HG03280 (cell line): ENCODE measurements around the gene CRADD.

Experiments used
- ATAC-seq: cut with Tn5 transposase; IDR thresholded peaks from one replicate; pipeline ENCODE4 v1.9.1; 2021; ENCODE audit warnings: mild to moderate bottlenecking, moderate library complexity; ENCODE audit not compliant: unreplicated experiment

CRADD gene

DNA sequence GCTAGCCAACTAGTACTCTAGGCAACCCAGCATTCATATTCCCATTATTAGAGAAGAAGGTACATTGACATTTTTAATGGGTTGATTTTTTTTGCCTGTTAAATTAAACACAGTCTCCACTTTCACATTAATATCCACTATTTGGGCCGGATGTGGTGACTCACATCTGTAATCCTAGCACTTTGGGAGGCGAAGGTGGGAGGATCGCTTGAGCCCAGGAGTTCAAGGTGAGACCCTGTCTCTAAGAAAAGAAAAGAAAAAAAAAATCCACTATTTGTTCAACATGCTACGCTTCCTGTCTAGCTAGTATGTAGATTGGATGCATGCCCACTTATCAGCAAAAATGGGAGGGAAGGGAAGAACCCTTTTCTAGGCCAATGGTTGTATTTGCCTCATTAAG lies 7.1 kb upstream of the CRADD start:
- ATAC-seq: no peak

DNA sequence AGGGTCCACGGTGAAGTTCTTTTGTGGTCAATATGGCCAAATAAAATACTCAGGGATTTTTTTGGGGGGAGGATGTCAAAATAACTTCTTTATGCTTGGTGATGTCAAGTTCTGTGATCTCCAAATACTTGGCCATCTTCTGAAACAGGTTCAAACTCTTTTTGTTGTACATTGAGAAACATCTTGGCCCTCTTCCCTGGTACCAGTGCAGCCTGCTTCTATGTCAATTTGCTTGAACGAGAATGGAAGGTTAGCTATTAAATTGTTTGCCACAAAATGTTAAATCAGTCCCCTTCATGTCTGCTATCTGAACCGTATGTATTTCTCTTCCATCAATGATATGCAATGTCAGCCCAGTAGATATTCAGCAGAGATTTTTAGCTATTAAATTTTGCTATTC lies 6.1 kb upstream of the CRADD start:
- no peak for ATAC-seq

DNA sequence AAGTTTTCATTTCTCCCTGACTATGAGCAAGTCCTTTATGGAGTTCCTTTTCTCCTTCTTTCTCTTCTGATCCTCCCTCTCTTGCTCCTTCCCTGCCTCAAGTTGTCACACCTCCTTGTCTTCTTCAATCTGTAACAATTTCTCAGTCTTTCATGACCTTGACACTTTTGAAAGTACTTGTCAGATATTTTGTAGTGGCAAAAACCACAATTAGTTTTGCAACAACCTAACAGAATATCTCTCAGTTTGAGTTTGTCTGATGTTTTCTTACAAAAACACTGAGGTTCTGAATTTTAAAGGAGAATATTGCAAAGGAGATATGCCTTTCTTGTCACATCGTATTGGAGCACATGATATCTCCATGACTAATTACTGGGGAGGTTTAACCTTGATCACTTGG lies 4.1 kb upstream of the CRADD start:
- ATAC-seq: no peak

DNA sequence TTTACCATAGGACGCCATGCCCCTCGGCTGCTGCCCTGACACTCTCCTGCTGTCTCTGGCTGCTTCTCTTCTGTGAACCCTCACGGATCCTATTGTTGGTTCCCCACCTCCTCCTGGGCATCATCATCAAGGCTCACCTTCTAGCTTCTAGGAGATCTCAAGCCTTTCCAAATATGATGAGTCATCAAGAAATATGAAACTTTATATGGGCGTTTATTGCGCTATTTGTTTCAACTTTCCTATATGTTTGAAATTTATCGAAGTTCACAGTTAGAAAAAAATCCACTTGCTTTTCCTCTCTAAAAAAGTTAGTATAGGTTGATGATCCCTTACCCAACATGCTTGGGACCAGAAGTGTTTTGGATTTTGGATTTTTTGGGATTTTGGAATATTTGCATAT lies 2.8 kb upstream of the CRADD start:
- ATAC-seq: no peak

DNA sequence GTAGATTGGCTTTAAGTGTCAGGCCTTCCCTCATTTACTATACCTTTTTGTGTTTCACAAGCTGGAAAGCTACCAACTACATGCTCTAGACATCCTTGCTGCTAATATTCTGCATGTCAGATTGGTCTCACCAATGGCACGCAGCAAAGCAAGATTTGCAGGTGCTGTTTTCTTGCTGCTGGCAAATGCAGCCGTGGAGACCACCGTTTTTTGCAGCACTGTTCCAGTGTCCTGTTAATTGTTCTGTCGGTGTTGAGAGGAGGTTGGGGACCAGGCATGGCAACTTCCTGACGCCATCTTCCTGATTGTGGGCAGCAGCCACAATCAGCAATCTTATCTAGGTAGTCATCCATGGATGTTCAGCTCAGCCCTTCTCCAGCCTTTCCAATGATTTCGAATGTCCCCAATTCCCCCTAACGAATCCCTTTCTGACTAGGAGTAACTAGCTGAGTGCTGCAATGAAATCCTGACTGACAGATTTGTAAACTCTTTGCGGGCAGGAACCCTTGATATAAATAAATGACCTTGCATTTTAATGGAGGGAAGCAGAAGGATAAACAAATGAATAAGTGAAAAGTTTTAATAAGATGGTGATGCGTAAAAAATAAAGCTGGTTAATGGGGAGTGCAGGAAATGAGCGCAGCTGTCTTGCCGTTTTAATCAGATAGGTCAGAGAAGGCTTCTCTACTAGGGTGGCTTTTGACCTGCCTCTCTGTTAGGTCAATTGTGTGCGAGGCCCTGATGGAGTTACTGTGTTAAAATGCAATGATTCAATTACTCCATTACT lies 574 bp upstream of the CRADD start:
- peak; percentile 12 for ATAC-seq

DNA sequence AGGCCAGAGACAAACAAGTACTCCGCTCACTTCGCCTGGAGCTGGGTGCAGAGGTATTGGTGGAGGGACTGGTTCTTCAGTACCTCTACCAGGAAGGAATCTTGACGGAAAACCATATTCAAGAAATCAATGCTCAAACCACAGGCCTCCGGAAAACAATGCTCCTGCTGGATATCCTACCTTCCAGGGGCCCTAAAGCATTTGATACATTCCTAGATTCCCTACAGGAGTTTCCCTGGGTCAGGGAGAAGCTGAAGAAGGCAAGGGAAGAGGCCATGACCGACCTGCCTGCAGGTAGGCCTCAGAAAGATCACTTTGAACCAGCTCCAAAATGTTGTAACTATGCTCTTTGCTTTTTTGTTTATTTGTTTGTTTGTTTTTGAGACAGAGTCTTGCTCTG lies 1.6 kb downstream of the CRADD start:
- no peak for ATAC-seq

DNA sequence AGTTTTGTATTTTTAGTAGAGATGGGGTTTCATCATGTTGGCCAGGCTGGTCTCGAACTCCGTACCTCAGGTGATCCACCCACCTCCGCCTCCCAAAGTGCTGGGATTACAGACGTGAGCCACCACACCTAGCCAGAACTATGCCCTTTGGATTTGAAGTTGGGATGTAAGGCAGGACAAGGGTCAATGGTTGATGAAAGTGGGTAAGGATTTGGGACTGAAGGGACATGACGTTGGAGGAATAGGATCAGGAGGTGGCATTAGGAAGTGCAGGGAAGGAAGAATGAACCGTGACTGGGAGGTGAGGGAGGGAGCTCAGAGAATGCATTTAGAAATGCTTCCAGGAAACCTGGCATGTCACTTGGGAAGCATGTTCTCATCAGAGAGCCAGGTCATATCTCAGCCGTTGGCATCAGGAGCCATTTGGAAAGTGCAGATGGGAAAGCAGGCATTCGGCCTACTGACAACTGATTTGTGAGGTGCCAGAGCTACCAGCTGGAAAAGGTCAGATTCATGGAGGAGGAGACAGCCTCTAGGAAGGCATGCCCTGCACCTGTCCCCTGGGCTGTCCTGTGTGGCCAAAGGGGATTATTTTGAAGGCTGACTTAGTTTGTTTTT lies 2.2 kb downstream of the CRADD start:
- ATAC-seq: no peak

DNA sequence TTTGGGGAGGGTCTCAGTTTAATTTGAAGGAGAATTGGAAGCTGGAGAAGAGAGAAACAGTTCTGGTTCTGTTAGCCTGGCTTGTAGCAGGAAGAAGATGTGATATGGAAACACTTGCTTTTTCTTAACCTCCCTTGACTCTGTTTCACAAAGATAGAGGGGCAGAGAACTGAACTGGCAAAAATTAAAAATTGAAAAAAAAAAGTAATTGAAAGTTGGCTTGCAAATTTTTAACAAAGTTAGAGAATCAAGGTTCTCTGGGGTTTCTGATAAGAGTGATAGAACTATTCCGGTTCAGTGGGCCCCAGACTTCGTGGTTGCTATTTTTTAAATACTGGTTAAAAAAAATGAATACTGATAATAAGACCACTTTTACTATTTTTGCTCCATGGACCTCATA lies 2.8 kb downstream of the CRADD start:
- ATAC-seq: no peak

DNA sequence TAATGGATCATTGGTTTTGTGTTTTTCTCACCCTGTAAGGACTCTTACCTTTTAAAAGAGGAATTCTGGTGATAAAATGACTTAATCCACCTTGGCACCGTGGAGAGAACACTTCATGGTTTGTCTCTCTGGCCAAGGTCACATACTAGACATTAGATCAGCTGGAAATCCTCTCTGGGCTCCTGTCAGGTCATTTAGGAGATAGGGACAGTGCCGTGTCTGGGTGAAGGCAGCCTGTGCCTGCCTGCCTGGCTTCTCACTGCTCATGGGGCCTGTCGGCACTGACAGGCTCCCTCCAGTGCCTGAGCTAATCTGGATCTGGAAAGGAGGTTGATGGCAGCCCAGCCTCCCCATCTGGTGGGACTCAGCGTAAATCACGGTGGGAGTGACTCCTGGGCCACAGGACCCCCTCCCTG lies 5.7 kb downstream of the CRADD start:
- no peak for ATAC-seq

DNA sequence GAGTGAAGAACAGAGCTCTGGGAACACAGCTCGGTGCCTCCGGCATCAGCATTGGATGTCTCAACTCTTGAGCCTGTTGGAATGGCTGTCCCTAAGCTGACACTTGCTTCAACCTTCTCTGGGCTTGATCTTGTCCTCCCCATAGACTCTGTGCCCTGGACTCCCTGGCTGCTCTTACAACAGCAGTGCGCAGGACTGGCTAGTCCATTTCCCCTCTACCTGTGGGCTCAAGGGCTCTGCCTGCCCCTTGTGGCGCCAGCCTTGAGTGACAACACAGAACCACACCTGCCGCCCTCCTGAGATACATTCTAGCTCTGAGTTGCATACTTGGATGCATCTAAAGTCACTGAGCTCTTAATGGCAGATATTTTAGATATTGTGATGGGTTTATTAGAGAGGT lies 6.2 kb downstream of the CRADD start:
- no peak for ATAC-seq

DNA sequence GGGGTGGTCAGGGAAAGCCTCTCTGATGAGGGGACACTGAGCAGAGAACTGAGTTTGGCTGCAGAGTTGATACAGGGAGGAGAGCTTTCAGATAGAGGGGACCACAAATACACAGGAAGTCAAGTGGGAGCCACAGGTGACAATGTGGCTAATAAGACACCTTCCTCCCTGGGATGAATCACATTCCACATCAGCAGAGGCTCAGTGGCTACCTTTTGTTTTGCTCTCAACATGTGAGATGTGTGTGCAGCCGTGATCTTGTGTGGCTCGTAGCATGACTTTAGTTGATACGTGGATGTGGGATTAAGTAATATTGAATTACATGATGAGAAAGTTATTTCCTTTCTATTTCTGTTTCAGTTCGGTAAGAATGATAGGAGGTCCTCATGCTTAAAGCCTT lies 7.5 kb downstream of the CRADD start:
- no peak for ATAC-seq

DNA sequence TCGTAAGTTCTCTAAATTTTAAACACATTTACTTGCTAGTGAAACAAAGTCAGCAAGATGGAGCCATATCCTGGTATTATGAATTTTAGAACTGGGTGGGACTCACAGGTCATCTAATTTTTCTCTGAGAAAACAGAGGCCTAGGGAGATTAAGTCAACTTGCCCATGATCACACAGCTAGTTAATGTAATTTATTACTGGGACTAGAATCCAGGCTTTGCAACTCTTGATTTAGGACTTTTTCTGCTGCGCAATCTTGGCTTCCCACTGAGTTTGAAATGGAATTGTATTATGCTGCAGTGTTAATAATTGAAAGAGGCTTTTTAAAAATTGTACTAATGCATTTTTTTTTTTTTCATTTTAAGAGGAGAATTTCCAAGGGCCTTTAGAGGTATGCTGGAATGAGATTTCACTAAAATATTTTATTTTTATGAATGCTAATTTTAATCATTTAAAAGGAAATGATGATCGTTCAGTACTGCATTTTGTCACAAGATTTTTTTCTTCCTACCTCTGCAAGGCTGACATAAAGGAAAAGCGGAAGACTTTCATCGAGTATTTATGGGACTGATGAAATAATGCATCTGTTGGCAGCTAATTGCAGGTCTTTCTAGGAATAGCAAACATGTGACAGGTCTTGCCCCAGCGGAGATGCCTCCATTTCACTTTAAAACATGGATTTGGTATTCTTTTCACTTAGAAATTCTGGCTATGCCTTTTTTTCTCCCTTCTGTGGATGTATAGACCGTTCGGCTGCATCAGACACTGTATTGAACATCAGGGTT lies 9.6 kb downstream of the CRADD start:
- ATAC-seq: no peak

DNA sequence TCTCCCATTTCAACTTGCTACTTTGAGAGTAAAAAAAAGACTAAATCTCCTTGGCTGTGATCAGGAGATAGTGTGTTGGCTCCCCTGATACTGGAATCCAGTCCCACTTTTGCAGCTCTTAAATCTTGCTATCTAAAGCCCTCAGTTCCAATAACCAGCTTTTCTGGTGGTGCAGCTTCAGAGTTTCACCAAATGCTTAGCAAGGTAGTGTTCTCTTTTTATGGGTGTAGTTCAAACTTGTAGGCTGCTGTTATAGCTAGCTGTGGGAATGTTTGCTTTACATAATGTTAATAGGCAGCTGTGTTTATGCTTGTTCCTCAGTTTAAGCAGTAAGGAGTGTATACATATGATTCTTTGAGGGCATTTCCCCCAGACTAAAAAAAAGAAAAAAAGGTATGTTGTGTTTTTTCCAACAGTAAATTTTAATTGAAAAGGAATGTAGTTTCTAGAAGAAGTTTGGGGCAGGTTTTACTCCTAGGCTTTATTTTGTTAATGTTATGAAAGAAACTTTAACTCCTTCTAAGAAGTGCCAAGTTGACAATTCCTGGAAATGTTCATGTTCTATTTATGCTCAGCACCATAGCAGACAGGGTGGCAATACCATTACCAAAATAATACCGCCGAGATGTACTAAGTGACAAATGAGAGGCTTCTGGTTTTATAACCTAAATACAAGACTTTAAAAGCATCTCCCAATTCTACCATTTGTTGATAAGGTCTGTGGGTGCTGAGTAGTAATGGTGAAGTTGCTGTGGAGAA lies 12.1 kb downstream of the CRADD start:
- ATAC-seq: no peak

DNA sequence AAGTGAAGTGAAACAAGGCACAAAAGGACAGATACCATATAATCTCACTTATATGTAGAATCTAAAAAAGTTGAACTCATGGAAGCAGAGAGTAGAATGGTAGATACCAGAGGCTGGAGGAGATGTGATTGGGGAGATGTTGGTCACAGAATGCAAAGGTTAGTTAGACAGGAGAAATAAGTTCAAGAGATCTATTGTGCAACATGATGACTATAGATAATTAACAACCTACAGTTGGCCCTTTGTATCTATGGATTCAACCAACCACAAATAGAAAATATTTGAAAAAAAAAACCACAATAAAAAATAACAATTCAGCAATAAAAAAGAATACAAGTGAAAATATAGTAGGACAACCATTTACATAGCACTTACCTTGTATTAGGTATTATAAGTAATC lies 19.3 kb downstream of the CRADD start:
- ATAC-seq: no peak

DNA sequence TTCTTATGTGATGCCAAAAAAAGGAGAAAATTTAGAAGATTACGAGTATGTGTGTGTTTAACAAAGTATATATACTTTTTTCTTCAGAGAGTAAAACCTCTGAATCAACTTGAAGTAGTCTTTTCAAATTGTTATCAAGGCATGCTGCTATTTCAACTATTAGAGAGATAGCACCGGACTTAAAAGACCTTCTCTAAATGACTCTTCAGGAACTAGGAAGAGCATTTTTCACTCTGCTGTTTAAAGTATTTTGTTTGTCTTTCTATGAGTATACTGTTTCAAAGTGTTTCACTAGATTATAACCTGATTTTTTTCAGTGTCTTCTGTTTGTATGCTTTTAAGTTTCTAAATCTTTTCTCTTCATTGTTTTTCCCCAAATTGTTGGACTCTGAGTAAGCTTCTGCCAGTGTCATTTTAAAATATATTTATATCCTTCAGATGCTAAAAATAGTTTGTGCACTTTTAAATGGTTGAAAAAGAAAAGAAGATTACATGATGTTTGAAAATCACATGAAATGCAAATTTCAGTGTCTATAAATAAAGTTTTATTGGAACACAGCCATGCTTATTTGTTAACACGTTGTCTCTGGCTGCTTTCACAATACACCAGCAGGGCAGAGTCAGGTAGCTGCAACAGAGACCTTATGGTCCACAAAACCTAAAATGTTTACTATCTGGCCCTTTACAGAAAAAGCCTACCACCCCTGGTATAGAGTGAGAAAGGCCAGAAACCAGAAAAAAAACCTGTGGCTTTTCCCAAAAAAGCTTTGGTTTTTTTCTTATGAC lies 21.3 kb downstream of the CRADD start:
- no peak for ATAC-seq

DNA sequence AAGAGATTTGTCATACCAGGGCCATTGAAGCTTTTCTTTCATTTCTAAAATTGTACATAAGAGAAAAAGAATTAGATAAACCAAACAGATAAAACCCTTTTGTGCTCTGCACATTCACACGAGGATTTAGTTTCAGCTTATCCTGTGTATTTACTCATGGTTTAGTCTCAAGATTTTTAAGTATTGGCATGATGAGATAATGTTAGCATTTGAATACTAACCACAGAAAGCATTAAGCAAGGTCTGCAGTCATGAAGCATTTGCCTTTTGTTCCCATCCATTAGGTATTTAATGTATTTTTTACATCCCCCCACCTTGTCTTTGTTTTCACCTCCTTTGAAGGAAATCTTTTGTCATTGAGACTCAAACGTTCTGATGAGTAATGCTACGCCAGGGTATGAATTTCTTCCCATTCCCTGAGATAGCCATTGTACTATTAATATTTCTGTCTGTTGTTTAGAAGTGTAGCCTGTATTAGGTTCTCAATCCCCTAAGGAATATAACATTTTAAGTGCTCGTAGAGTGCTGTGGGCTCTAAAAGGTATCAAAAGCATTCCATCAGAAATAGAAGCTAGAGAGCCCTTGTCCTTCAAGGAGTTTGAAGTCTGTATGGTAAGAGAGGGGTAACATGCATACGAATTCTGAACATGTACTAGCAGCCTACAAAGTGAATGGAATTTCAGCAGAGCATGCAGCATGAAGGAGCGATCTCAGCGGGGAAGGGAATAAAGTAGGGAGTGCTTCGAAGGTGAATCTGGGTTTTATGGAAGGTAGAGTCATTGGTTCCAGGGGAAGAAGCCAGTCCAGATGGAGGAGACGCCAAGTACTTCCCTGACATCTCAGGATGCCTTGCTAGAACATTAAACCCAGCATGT lies 22.3 kb downstream of the CRADD start:
- ATAC-seq: no peak

DNA sequence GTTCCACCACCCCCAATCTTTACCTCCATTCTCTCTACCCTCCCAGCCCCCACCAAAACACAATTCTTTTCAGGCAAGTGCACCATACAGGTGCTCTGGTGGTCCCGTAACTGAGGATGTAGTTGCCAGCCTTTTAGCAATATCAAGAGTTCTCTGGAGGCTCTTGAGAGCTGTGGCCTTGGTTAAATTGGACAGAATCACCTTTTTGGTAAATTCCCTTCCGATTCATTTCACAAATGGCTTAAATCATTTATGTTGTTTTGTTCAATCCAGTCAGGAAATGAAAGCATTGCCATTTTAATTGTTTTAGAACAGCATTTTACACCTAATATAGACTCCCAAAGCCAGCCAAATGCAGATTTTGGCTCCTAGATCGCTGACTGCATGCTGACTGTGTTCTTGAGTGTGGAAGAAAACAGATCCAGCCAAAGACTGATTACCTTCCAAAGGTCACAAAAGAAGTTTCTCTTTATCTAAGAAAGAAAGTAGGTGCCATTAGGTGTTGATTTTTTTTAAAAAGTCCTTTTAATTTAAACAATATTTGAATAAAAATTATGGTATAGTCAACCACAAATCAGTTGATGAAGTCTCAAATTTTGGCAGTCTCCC lies 25.6 kb downstream of the CRADD start:
- ATAC-seq: no peak

DNA sequence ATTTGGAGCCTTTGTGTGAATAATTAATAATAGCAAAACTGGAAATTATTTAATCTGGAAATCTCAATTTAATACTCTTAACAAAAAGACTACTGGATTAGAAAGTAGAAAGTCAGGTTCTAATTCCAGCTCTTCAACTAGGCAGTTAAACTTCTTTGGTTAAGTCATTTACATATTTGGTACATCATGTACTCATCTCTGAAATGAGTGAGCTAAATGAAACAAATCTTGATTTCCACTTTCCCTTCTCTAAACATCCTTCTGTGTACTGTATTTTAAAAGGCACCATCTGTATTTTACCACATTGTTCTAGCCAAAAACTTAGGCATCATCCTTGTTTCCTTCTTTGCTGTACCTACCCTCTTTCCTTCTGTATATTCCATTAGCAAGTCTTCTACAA lies 26.9 kb downstream of the CRADD start:
- ATAC-seq: no peak

DNA sequence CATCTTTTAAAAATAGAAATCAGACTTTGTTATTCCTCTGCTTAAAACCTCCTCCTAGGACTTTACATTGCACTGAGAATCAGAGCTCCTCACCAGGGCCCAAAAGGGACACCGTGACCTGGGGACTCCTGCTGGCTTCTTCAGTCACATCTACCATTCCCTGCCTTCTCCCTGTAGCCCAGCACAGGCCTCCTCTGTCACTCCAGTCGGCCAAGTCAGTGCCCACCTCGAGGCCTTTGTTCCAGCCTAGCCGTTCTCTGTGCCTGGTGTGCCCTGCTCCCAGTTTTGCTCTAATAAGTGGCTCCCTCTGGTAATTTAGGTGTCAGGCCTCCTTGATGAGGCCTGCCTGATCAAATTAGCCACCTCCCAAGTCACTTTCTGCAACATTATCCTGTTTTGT lies 27.4 kb downstream of the CRADD start:
- ATAC-seq: no peak
